Bronchus fibroblast of lung (primary cell): ENCODE measurements around the gene TDP1. TPM values are rescaled to one million over a fixed set of nuclear protein-coding genes. Genes with fewer than 3 reads are reported as not detected.

Source experiments
- total RNA-seq: library from RNA; depleted of rRNA; stranded (reverse); fragments of >200 nt; gene quantifications from 2 replicates; pipeline ENCODE4 v1.2.3, GENCODE V29; 2015

The TDP1 gene
- 24.1 and 30.8 TPM in 2 replicates for total RNA-seq

DNA sequence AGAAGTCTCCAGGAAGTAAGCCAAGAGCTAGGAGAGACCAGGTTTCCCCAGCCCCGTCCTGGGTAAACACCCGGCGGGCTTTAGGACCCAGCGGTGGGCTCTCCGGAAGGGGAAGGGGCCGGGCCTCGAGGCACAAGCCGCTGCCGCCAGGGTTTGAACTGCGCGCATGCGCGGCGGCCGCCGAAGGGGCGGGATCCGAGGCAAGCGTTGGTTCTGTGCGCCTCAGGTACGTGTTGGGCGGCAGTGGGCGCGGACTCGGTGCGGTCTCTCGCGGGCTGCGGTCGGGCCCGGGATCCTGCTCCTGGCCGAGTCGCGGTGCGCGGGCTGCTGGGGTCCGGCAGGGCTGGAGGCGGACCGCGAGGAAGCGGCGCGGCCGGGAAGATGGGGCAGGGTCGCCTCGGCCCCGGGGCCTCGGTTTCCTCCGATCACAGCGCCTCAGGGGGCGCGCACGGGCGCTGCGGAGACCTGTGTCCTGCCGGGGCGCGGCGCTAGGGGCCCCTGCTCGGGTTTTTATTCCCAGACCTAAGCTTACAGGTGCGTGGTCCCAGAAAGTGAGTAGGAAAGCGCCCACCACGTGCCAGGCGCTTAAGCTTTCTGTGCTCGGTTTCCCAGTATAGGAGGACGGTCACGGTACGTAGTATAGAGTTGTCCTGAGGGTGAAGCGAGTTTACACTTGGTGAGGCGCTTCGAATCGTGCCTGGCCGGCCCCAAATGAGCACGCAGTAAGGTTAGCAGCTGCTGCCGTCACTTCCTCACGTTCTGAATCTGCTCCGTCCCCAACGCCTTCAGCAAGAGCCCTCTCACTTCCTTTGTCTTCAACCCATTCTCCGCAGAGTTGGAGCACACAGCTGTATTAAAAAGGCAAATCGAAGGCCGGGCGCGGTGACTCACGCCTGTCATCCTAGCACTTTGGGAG, at the start of gene TDP1:
Gene TDP1, plus strand, starts transcription at position 183 of the 916 bp plus-strand sequence. CDS start 7,188 bp downstream, outside the sequence.

GRCh38 chr14:89954070-89955021, 1.4 kb upstream of the TDP1 start, which contains the start of gene EFCAB11:
Gene EFCAB11 (minus strand): TSS chr14:89954730. CDS start chr14:89954660, 70 bp downstream.

DNA sequence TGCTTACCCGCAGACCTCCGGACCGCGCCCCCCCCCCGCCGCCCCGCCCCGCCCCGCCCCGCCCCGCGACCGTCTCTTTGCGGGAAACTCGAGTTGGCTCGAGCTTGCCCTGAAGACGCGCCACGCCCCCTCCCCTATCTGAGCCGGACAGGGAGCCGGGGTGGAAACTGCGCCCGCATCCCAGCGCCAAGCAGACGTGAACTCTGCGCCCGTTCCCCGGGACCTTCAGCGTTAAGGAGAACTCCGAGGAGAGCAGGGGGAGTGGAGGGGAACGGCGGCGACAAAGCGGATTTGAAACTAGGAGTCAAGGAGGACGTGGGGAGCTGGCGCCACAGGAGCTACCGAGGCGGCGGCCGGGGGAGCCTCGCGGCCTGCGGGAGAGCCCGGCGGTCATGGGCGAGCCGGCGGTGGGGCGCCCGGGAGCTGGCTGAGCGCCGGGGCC, 106.0 kb downstream of the TDP1 start, which contains the start of gene KCNK13:
Gene KCNK13, plus strand, starts transcription at position 310 of the 442 bp plus-strand sequence. CDS start 212 bp downstream, outside the sequence.

Other genes starting within 250 kb of the TDP1 start
- 10.9 and 11.6 TPM in 2 replicates for gene EFCAB11, start 1.2 kb upstream of the TDP1 start, total RNA-seq
- not detected in 2 replicates for gene KCNK13, start 106.1 kb downstream of the TDP1 start, total RNA-seq